Anterior cingulate cortex (tissue), 58 donors: ENCODE measurements around the gene SIPA1.

Source experiments
- DNase-seq, 58 donors: peaks; one replicate each; lab custom pipeline; 2025; lab: John Stamatoyannopoulos, UW

The SIPA1 gene

DNA sequence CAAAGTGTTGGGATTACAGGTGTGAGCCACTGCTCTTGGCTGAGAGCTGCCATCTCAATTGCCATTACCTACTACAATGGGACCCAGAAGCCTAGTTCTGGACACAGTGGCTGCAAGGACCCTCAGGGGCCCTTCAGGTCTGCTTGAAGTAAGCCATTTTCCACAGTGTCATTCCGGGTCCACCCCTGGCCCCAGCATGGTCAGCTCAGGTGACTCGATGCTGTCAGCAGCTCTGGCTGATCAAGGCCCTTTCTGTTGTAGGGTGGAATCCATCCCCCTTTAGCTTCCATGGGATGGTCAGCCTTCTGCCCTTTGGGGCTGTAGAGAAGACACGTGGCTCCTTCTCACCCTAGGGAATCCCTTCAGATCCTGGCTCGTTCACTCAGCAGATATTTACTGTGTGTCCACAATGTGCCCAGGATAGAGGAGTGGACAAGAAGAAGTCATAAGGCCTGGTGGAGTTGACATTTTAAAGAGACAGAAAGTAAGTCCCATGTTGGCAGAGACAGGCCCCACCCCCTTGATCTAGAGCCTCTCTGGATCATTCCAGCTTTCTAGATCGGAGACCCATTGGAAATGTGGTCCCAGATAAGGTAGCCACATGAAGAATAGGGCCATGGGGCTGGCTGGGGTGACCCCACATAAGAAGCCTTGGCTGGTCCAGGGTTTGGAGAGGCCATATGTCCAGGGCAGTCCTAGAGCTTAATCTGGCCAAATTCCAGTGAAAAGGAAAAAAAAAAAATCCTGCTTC lies 59.1 kb downstream of the SIPA1 start:
- no peak for DNase-seq

DNA sequence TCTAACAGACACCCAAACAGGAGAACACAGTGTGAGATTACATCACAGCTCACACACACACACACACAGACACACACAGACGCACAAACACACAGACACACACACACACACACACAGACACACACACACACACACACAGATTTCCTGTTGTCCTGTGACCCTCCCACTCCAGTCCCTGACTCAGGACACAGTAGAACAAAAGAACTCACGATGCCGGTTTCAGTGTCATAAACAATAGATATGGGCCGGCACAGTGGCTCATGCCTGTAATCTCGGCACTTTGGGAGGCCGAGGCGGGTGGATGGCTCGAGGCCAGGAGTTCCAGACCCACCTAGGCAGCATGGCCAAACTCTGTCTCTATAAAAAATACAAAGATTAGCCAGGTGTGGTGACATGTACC lies 60.3 kb downstream of the SIPA1 start:
- DNase-seq: peak in 4 of 58 donors; percentile 9 to 30 (median 28)

DNA sequence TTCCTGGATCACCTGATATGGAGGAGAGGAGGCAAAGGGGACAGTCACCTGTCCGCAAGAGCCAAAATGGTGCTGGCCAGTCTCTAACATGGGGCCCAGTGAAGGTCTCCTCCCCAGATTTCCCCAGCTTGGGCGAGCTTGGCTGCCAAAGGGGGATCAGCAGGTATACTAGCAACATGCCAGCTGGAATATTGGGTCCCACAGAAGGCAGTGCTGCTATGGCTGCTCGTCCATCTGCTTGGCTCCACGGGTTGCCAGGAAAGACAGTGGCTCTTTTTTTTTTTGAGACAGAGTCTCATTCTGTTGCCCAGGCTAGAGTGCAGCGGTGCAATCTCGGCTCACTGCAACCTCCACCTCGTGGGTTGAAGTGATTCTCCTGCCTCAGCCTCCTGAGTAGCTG lies 61.4 kb downstream of the SIPA1 start:
- peak in 2 of 58 donors; percentile 8 to 17 for DNase-seq

DNA sequence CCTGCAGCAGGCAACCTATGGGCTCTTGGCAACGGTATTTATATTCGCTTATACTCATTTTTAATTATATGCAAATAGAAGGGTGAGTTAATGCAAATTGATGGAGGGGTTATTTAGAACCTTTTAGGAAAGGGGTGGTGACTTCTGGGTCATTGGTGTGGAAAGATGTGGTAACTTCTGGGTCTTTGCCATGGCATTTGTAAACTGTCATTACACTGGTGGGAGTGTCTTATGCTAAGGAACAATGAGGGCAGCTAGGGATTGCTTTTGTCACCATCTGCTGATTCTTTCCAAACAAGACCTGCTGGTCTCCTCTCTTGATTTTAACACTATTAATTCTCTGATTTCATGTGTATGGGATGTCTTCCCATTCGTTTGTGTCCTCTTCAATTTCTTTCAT lies 62.5 kb downstream of the SIPA1 start:
- DNase-seq: no peak
